DND-41 (cell line): Measurements from ENCODE around the gene AIPL1.

Source experiments
- ATAC-seq: fragments of 200-7000 bp; cut with Tn5 transposase; 3 replicates; pipeline ENCODE4 v1.9.1; 2021; ENCODE audit warnings: low read depth; ENCODE audit not compliant: insufficient read depth
- DNase-seq: peaks from one replicate; pipeline ENCODE4 v3.0.0-alpha.2; 2020
- H2AFZ ChIP-seq: 2 replicates; pipeline ENCODE4 v1.6.0; 2012; ENCODE audit warnings: low read depth, low read length
- H3K27ac ChIP-seq: 2 replicates; pipeline ENCODE4 v1.5.1; 2012; ENCODE audit warnings: low read length, inconsistent platforms
- H3K27me3 ChIP-seq: fragments of 200-600 bp; sonication (generic); 2 replicates; pipeline ENCODE4 v1.6.0; 2012; ENCODE audit warnings: low read length, mild to moderate bottlenecking, inconsistent platforms; ENCODE audit not compliant: insufficient read depth, poor library complexity
- H3K36me3 ChIP-seq: 2 replicates; pipeline ENCODE4 v1.5.1; 2012; ENCODE audit warnings: low read length, inconsistent platforms; ENCODE audit not compliant: insufficient read depth
- H3K4me1 ChIP-seq: 2 replicates; pipeline ENCODE4 v1.5.1; 2012; ENCODE audit warnings: mild to moderate bottlenecking, low read length; ENCODE audit not compliant: insufficient read depth
- H3K4me2 ChIP-seq: 2 replicates; pipeline ENCODE4 v1.6.0; 2012; ENCODE audit warnings: mild to moderate bottlenecking, moderate library complexity, low read length, inconsistent platforms; ENCODE audit not compliant: insufficient read depth
- H3K4me3 ChIP-seq, 2 experiments: fragments of 200-600 bp in 1 of 2; shearing (Covaris generic) in 1 of 2; 2 replicates each; pipeline ENCODE4 v1.5.1; 2012 to 2016; ENCODE audit warnings: inconsistent platforms in 2 of 2, low read length in 2 of 2, mild to moderate bottlenecking in 2 of 2, low read depth in 1 of 2, moderate library complexity in 1 of 2
- H3K79me2 ChIP-seq: 2 replicates; pipeline ENCODE4 v1.6.0; 2012; ENCODE audit warnings: low read length, inconsistent platforms; ENCODE audit not compliant: insufficient read depth
- H3K9ac ChIP-seq: 2 replicates; pipeline ENCODE4 v1.6.0; 2012; ENCODE audit warnings: low read depth, mild to moderate bottlenecking, inconsistent platforms, low read length, moderate library complexity
- H3K9me3 ChIP-seq: 2 replicates; pipeline ENCODE4 v1.5.1; 2012; ENCODE audit warnings: low read length, moderate library complexity, mild to moderate bottlenecking, inconsistent platforms; ENCODE audit not compliant: insufficient read depth, severe bottlenecking
- H4K20me1 ChIP-seq: 2 replicates; pipeline ENCODE4 v1.6.0; 2012; ENCODE audit warnings: low read length; ENCODE audit not compliant: insufficient read depth
- CTCF ChIP-seq: IDR thresholded peaks from 2 replicates; pipeline ENCODE4 v1.5.1; 2012; ENCODE audit warnings: borderline replicate concordance, low read length, moderate library complexity, mild to moderate bottlenecking; ENCODE audit not compliant: poor library complexity, severe bottlenecking; ENCODE audit errors: extremely low read depth
- EZH2 ChIP-seq: IDR thresholded peaks from 3 replicates; pipeline ENCODE4 v1.6.1; 2012; ENCODE audit warnings: borderline replicate concordance, low read depth, mild to moderate bottlenecking, moderate library complexity, low read length, inconsistent platforms; ENCODE audit not compliant: severe bottlenecking

The AIPL1 gene

GRCh38 chr17:6460531-6461161 lies 25.7 kb upstream of the AIPL1 start:
- H3K4me3 ChIP-seq = no peak overlapping the region
- H3K9ac ChIP-seq = no peak overlapping the region
- H3K4me1 ChIP-seq = no peaks in the 10 kb centered on the region
- DNase-seq = no peak
- no peak for TF ChIP-seq EZH2
- no peak for TF ChIP-seq CTCF
- no peak overlapping the region for H3K4me2 ChIP-seq
- H2AFZ ChIP-seq = no peak overlapping the region
- no peak overlapping the region for H3K27ac ChIP-seq
- no peaks in the 10 kb centered on the region for H3K27me3 ChIP-seq
- H3K9me3 ChIP-seq = no peaks in the 10 kb centered on the region
- no peaks in the 10 kb centered on the region for H3K79me2 ChIP-seq
- no peaks in the 10 kb centered on the region for H3K36me3 ChIP-seq
- ATAC-seq = no peak
- H4K20me1 ChIP-seq = no peaks in the 10 kb centered on the region

DNA sequence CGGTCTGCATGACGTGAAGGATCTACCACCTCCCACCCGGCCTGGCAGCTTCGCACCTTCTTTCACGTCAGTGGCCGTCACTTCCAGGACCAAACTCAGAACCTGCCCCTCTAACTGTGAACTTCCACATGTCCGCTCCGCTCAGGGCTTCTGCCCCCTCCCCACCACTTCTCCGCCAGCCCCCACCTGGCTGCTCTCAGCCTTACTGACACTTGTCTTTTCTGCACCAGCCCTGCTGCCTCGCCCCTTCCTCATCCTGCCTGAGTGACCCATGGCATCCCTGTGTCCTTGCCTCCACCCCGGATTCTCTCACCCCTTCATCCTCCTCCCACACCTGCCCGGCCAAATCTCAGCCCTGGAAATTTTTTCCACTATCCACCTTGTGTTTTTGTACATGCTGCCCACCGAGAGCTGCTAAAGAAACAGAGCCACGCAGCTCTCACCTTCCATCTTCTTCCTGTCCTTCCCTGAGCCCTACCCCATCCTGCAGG lies 23.6 kb upstream of the AIPL1 start:
- ATAC-seq = no peak

DNA sequence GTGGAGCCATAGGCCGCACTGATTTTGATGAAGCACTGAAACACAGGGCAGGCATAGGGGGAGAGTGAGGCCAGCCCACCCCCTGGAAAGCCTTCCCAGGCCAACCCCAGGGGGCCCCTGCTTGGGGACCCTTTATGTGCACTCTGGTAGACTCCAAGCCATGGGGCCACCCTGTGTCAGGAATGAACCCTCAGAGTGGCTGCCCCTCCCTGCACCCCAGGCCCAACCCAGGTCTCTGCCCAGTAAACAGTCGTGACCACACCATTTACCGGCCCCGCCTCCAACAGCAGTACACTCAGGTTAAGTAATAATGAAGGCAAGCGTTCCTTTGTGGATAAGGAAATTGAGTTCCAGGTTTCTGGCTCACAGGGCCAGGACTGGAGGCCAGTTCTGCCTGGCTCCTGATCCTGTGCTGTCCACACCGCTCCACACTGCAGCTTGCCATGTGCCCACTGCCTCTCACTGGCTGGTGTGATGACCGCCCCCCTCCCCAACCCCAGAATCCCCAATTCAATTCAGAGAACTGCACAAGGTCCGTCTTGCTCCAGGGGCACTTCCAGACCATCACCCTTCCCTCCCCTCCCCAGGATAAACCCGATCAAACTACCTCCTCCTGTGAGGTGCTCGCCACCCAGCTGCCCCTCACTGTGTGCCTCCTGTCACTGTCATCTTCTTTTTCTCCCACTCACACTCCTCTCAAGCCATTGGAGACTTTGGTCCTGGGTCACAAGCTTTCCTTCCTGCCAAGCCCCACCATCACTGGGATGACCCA lies 23.0 kb upstream of the AIPL1 start:
- Histone ChIP-seq H3K79me2 (no peaks in the 10 kb centered on the region), H3K4me3 (no peak overlapping the region), H3K9me3 (no peaks in the 10 kb centered on the region), H3K27me3 (no peaks in the 10 kb centered on the region), H3K27ac (no peak overlapping the region), H2AFZ (no peak overlapping the region), H3K36me3 (no peaks in the 10 kb centered on the region), H4K20me1 (no peaks in the 10 kb centered on the region), H3K4me1 (no peaks in the 10 kb centered on the region), H3K9ac (no peak overlapping the region), H3K4me2 (no peak overlapping the region)
- ATAC-seq (no peak), DNase-seq (no peak)
- TF ChIP-seq EZH2 (no peak), CTCF (no peak)

More for the DNA sequence above, 23.6 kb upstream of the AIPL1 start:
- H3K4me2 ChIP-seq = no peak overlapping the region
- H3K4me3 ChIP-seq = no peak overlapping the region
- H3K79me2 ChIP-seq = no peaks in the 10 kb centered on the region
- H2AFZ ChIP-seq = no peak overlapping the region
- no peak for DNase-seq
- H3K36me3 ChIP-seq = no peaks in the 10 kb centered on the region
- H3K4me1 ChIP-seq = no peaks in the 10 kb centered on the region
- H3K27ac ChIP-seq = no peak overlapping the region
- H3K9me3 ChIP-seq = no peaks in the 10 kb centered on the region
- TF ChIP-seq CTCF (no peak), EZH2 (no peak)
- no peak overlapping the region for H3K9ac ChIP-seq
- H4K20me1 ChIP-seq = no peaks in the 10 kb centered on the region
- no peaks in the 10 kb centered on the region for H3K27me3 ChIP-seq
